ENCODE data around the gene GRIN1.
"Not testable (repeated sequence)": the region's sequence is repeated elsewhere in the genome, so short reads cannot be mapped to it uniquely, and the experiment has no call there.

Gene GRIN1

GRCh38 chr9:137129456-137130175, 9.3 kb upstream of the GRIN1 start:
- Histone ChIP-seq H3K4me3 (replicated peaks; ENCODE audit: low read depth, low read length) (peak overlapping the region; percentile 82), H3K27me3 (replicated peaks; ENCODE audit: control insufficient read depth, insufficient read depth, low read length) (no peaks in the 10 kb centered on the region), H3K36me3 (ENCODE audit: control insufficient read depth, insufficient read depth, low read length) (no peaks in the 10 kb centered on the region)
- no peak for TF ChIP-seq CTCF (IDR thresholded peaks at IDR 0.05; ENCODE audit: insufficient read depth, low read length, poor library complexity, severe bottlenecking)
- DNase-seq (ENCODE audit: extremely low read depth, insufficient read length), result peak; percentile 96

GRCh38 chr9:137130176-137130755, 8.7 kb upstream of the GRIN1 start:
- no peak for DNase-seq (ENCODE audit: extremely low read depth, insufficient read length)
- Histone ChIP-seq H3K4me3 (replicated peaks; ENCODE audit: low read depth, low read length) (peak overlapping the region; percentile 82), H3K36me3 (ENCODE audit: control insufficient read depth, insufficient read depth, low read length) (no peaks in the 10 kb centered on the region)

GRCh38 chr9:137134191-137134590, 4.8 kb upstream of the GRIN1 start:
- TF ChIP-seq CTCF (IDR thresholded peaks at IDR 0.05; ENCODE audit: insufficient read depth, low read length, poor library complexity, severe bottlenecking), result no peak
- Histone ChIP-seq H3K27me3 (replicated peaks; ENCODE audit: control insufficient read depth, insufficient read depth, low read length) (no peaks in the 10 kb centered on the region; the same call in 1 of the 2 replicates), H3K36me3 (ENCODE audit: control insufficient read depth, insufficient read depth, low read length) (no peaks in the 10 kb centered on the region), H3K4me3 (replicated peaks; ENCODE audit: low read depth, low read length) (no peak overlapping the region)
- DNase-seq (ENCODE audit: extremely low read depth, insufficient read length), result no peak

More at GRCh38 chr9:137130176-137130755, 8.7 kb upstream of the GRIN1 start:
- no peak for TF ChIP-seq CTCF (IDR thresholded peaks at IDR 0.05; ENCODE audit: insufficient read depth, low read length, poor library complexity, severe bottlenecking)
- no peaks in the 10 kb centered on the region for H3K27me3 ChIP-seq (replicated peaks; ENCODE audit: control insufficient read depth, insufficient read depth, low read length)

- H3K27me3 ChIP-seq (replicated peaks; ENCODE audit: control insufficient read depth, insufficient read depth, low read length); H3K36me3 ChIP-seq (ENCODE audit: control insufficient read depth, insufficient read depth, low read length); DNase-seq (ENCODE audit: extremely low read depth, insufficient read length); H3K4me3 ChIP-seq (replicated peaks; ENCODE audit: low read depth, low read length): not testable (repeated sequence)
Observed at GRCh38 chr9:137135154-137135553, 3.8 kb upstream of the GRIN1 start.

GRCh38 chr9:137136261-137136880, 2.6 kb upstream of the GRIN1 start:
- Histone ChIP-seq H3K36me3 (ENCODE audit: control insufficient read depth, insufficient read depth, low read length) (no peaks in the 10 kb centered on the region), H3K4me3 (replicated peaks; ENCODE audit: low read depth, low read length) (no peak overlapping the region), H3K27me3 (replicated peaks; ENCODE audit: control insufficient read depth, insufficient read depth, low read length) (no peaks in the 10 kb centered on the region; the same call in 1 of the 2 replicates)
- no peak for TF ChIP-seq CTCF (IDR thresholded peaks at IDR 0.05; ENCODE audit: insufficient read depth, low read length, poor library complexity, severe bottlenecking)
- DNase-seq (ENCODE audit: extremely low read depth, insufficient read length), result peak; percentile 19
